NOMO-1 treated with dmso at 0.1 percent for 144 hours (cell line): ENCODE measurements around the gene GTPBP1.
A peak's percentile ranks its signal among the peaks of the same experiment; 100 is the strongest.

Experiments
- DNase-seq: peaks from one replicate; lab custom pipeline; 2025; ENCODE audit not compliant: unreplicated experiment; lab: John Stamatoyannopoulos, UW

Gene GTPBP1

DNA sequence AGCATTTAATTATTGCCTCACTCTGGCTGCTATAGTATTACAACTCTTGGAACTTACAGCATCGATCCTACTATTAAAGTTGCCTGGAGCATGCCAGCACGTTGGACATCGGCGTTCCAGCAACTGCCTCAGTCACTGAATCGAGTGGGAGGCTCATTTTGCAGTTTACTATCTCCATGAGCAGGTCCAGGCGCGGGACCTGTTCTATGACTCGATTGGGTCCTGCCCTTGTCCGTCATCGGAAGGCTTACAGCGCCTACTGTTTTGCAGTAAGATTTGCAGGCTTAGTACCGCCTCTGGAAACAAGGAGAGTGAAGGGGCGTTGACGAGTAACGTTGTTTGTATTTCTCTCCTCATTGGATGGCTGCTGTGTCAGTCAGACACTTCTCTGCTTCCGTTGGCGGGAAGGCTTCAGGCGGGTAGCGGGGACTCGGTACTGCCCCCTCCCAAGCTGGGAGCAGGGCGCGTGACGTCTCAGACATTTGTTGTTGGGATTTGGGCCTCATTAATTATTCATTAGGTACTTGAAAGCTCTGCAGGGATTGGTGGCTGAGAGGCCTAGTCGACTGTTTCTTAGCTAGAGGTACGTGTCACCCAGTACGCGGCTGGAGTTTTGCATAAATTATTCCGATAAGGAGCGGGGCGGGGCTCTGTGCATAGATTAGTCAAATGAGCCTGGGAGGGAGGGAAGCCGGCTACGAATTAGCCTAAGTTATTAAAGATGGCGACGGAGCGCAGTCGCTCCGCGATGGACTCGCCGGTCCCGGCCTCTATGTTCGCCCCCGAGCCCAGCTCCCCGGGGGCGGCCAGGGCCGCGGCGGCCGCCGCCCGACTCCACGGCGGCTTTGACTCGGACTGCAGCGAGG lies at the start of gene GTPBP1:
TSS of gene GTPBP1 (plus strand) at position 710 of the 866 bp plus-strand sequence. CDS start at position 722, 12 bp downstream.
- peak; percentile 99 for DNase-seq

DNA sequence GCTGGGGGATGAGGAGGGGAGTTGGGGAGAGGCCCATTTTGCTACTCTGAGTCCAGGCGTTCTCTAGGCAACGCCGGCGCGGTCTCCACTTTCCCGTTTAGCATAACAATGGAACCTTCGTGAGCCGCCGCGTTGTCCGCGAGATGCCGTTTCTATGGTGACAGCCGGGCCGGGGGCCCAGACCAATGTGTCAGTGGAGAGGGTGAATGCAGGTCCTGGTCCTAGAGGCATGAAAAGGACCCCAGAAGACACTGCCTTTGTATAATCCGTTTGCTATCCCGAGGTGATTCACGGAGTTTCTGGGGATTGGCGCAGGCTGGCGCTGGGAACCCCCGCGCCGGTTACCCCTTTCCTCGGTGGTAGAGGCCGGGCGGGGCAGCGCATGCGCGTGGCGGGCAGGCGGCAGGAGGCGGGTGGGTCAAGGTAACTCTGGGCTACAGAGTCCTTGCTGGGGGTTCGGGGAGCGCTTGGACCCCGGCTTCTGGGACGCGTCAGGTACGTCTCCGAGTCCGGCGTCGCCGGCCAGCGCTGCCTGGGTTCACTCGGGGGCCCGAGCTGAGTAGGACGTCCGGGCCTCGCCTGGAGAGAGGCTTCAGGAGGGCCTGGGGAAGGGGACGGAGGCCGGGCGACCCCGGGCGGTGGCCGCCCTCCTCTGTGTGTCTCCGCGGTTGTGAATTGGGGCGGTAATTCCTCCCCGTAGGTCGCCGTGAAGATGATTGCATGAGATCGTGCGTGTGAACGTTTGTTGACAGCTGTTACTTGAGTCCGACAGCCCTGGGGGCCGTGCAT lies 49.3 kb upstream of the GTPBP1 start, which contains the start of the genes CBY1 and FAM227A:
TSS of gene CBY1 (plus strand) at position 383 of the 789 bp plus-strand sequence. CDS start 11,417 bp downstream, outside the sequence.
TSS of gene FAM227A (minus strand) at position 137 of the 789 bp plus-strand sequence. CDS start 6,224 bp downstream, outside the sequence.
- peak; percentile 62 for DNase-seq

DNA sequence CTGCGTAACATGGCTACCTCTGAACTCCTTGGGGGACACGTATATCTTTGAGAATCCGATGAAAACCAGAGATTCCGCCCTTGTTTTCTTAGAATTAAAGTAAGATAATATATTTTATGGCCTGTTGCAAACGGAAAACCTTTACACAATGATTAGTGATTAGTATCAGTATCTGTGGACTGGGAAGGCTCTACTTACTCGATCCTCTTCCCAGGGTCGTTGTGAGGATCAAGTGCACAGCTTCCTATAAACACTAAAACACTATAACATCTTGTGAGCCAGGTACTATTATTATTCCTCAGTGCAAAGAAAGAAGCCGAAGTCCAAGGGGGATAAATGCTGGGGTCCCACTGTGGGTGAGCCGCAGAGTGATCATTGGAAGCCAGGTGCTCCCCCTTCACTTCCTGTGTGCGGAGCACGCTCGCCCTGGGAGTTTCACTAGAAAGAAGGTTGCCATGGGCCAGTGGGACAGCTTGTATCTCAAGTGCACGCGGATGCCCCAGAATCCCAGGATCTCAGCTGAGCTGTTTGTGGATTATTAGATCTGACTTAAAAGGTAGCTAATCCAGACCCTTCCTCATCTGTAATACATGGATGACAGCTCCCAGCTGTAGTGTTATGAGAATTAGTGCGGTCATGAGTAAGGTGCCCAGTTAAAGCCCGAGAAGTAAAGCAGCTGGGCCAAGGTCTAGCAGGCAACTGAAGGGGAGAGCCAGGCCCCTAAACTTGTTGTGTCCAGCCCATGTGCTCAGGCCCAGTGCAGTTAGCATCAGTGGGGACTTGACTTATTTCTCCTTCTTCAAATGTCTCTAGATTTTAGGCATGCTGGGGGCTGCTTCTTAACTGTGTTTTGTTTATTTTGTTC lies 48.5 kb upstream of the GTPBP1 start:
- no peak for DNase-seq

GRCh38 chr22:38674888-38675287 lies 30.9 kb upstream of the GTPBP1 start:
- DNase-seq, result no peak

DNA sequence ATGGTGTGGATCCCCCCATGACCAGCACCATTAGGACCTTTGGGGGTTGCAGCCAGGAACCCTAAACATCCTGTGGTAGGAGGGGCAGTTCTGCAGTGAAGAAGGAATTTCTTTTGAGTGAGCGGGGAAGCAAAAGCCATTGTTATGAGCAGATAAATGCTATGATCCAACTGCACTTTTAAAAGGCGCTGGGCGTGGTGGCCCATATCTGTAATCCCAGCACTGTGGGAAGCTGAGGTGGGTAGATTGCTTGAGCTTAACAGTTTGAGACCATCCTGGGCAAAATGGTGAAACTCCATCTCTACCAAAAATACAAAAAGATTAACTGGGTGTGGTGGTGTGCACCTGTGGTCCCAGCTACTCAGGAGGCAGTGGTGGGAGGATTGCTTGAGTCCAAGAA lies 29.9 kb upstream of the GTPBP1 start:
- DNase-seq, result no peak

DNA sequence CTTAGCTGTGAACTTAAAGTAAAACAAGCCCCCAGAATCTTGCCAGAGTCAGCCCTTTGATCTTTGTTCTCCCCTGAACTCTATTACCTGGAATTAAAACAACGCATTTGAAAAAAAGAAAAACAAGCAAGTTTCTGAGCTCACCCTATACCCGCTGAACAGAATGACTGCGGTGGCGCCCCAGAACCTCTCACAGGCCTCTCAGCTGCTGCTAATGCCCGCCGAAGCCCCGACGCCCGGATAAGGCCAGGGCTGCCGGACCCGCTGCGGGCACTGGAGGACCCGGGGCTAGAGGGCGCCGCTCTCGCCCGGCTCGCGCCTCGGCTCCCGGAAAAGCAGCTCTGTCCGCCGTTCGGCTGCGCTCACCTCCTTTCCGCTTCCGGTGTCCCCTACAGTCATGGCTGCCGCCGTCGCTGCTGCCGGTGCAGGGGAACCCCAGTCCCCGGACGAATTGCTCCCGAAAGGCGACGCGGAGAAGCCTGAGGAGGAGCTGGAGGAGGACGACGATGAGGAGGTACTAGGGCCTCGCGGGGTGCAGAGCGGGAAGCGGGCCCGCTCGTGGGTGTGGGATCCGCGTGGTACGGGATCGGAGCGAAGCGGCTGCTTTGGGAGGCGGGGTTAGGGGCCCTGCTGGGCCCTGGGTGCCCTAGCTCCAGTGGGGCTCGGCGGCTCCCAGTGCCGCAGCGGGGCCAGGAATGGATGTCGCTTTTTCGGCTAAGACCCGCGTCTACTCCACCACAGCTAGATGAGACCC lies 24.0 kb upstream of the GTPBP1 start, which contains the start of gene TOMM22:
TSS of gene TOMM22 (plus strand) at position 376 of the 754 bp plus-strand sequence. CDS start at position 398, 22 bp downstream.
- peak; percentile 89 for DNase-seq

DNA sequence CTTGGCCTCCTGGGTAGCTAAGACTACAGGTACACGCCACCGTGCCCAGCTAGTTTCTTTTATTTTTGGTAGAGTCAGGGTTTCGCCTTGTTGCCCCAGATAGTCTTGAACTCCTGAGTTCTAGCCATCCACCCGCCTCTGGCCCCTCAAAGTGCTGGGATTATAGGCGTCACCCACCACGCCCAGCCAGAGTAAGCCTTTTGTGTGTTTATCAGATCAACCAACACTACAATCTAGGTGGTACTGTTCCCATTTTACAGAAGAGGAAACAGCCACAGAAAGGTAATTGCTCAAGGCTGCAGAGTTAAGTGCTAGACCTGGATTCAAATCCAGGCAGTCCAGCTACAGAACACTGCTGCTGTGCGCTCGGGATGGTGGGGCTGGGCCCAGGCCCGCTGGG lies 20.8 kb upstream of the GTPBP1 start:
- no peak for DNase-seq

GRCh38 chr22:38685761-38686160 lies 20.0 kb upstream of the GTPBP1 start:
- no peak for DNase-seq

DNA sequence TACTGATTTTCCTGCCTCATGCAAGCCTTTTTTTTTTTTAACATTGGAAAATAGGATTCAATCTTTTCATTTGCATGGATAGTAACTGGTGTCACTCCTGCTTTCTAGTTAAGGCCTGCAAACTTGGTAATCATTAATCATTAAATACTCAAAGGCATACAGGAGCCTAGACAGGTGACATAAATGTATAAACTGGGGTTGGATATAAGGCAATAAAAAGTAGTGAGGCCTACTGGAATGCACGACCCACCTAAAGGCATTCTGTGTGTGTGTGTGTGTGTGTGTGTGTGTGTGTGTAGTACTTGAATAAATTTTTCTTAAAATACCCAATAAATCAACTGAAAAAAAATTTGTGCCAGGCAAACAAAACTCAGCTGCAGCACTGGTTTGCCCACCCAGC lies 16.1 kb upstream of the GTPBP1 start:
- no peak for DNase-seq

DNA sequence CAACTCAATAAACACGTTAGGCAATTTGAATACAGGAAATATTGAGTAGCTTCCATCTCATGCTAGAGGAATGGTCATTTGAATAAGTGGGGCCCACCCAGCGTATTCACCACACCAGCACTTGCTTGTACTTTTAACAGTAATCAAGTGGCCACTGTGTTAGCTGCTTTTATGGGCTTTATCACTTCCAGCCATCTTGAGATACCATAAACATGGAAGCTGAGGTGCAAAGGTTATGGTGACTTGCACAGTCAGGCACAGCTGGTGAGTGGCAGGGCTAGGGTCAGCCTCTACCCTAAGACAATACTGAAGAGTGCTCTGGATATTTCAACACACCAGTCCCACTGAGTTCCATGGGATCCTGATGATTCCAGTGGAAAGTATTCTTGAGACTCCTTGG lies 11.7 kb upstream of the GTPBP1 start:
- no peak for DNase-seq

- no peak for DNase-seq
Measured at GRCh38 chr22:38694940-38695339, 10.8 kb upstream of the GTPBP1 start.

GRCh38 chr22:38696606-38697424 lies 8.9 kb upstream of the GTPBP1 start:
- no peak for DNase-seq

DNA sequence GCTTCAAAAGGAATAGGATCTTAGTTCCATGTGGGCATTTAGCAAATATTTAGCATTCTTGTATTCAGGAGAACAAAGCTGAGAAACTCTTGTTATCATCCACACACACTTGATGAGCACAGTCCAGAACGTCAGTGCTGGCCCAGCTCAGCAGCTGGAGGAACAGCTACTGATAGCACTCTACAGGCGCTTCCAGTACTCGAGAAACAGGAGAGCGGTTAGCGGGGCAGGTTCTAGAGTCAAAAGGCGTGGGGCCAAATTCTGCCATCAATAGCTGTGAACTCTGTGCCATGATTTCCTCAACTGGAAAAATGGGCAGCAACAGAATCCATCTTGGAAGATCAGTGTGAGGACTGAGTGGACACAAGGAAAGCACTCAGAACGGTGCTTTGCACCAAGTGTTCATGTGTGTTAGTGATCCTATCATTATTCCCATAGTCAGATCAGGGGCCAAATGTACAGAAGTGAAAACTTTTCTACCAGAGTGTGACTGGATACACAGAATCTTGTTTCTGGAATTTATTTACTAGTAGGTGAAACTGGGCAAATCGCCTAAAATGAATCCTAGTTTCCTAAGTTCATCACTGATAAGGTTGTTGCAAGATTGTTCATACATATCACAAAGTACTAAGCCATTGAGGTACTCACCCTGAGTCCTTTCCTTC lies 8.2 kb upstream of the GTPBP1 start:
- no peak for DNase-seq

- DNase-seq, result no peak
Measured at GRCh38 chr22:38698407-38699094, 7.2 kb upstream of the GTPBP1 start.

DNA sequence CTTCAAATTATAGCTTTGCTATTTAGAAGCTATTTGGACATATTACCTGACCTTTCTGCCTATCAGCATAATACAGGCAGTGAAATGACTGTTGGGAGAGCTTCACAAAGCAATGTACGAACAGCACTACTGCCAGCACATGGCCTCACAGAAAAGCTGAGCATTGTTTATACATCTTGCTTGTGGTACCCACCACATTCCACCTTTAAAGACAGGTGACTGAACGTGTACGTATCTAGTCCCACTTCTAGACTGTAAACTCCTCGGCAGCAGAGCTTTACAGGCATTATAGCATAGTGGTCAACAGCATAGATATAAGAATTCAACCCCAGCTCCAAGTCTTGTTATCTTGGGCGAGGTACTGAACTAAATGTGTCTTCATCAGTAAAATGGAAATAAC lies 6.6 kb upstream of the GTPBP1 start:
- no peak for DNase-seq

DNA sequence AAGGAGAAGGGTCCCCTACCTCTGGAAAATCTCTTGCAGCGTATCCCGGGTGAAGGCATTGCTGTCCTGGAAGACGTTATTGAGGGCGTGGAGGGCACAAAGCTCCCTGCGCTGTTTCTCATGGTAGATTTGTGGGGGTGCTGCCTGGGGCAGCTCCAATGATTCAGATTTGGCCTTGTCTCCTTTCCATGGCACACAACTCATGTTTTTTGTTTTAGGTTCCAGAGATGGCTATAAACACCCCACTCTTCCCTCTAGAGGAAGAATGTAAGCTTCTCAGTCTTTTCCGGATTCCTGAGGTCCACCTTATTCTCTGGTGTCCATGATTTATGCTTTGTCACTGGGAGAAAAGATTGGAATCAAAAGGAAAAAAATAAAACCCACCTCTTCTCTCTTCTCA lies 6.0 kb upstream of the GTPBP1 start:
- no peak for DNase-seq

DNA sequence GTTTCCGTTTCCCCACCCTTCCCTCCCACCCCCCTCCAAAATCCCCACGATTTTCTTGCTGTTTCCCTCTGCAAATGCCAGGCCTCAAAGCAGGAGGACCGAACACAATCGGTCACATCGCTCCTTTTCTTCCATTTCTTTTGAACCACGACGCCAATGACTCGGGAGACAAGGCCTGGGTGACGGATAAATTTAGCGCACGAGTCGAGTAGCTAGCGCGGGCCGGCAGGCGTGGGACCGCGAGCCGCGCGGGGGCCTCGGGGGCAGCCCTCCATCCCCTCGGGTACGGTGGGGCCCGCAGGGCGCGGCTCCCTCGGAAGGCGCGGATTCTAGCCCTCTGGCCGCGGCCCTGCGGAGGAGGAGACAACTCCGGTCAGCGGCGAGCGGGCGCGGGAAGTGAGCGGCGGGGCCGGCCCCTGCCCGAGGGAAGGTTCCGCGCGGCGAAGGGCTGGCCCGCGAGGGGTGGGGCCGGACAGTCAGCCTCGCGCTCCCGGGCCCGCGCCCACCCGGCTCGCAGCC lies 5.4 kb upstream of the GTPBP1 start:
- DNase-seq, result peak; percentile 31
